HG03442 (cell line): Measurements from ENCODE around the gene AQP6.

Experiments used
- ATAC-seq: cut with Tn5 transposase; IDR thresholded peaks from one replicate; pipeline ENCODE4 v1.9.1; 2021; ENCODE audit warnings: mild to moderate bottlenecking, moderate library complexity; ENCODE audit not compliant: unreplicated experiment

The AQP6 gene

DNA sequence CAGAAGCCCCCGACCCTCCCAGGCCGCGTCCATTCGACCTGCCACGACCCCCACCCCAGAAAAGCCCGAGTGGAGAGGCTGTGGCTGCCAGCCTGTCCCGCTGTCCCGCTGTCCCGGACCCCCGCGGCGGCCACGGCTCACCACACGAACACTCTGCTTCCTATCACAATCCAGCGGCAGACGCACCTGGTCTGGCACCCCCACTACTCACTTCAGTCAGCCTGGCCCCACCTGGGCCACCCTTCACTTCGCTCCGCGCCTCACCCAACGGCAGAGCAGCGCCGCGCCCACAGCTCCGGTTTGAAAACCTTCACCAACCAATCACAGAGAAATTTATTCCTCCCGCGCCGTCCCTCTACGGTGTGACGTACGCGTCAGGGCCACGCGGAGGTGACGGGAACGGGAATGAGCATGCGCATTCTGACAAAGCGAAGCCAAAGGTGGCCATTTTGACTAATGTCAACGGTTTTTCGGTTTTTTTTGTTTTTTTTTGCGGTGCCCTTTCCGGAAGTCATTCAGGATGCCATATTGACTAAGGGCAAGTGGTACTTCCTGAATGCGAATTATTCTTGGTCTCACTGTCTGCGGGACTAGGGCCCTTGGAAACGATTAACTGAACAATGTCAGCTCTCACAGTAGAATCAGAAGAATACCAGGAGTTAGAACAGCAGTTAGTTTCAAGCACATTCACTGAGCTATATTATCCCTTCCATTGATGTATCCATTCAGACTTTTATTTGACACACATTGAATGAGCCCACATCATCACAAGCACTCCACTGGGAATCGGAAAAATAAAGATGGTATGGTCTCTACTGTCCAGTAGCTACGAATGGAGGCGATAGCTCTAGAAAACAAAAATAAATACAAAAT, 52.7 kb downstream of the AQP6 start, which contains the start of gene RACGAP1:
RACGAP1 (minus strand) TSS at position 308 of the 873 bp plus-strand sequence. CDS start 8,779 bp downstream, outside the sequence.
- ATAC-seq, result peak; percentile 96

DNA sequence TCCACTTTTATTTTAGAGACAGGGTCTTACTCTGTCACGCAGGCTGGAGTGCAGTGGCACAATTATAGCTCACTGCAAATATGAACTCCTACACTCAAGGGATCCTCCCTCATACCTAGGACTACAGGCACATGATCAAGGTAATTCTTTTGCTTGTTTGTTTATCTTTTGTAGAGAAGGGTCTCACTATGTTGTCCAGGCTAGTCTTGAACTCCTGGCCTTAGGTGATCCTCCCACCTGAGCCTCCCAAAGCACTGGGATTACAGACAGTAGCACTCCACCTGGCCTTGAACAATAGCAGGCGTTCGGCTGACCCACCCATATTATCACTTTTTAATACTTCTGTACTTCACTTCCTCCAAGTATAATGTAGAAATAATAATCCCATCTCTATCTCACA, 53.9 kb downstream of the AQP6 start:
- ATAC-seq, result no peak
